GOT3 (cell line): ENCODE measurements around the gene FAM107B.

Experiments
- DNase-seq: peaks from one replicate; lab custom pipeline; 2025; ENCODE audit warnings: mixed read lengths; lab: John Stamatoyannopoulos, UW

The FAM107B gene

GRCh38 chr10:14776546-14776945 is 1.8 kb upstream of the FAM107B start:
- no peak for DNase-seq

- DNase-seq = no peak
Observed at GRCh38 chr10:14775656-14776055, 959 bp upstream of the FAM107B start.

GRCh38 chr10:14774214-14774580 is 500 bp downstream of the FAM107B start:
- no peak for DNase-seq

- no peak for DNase-seq
Observed at GRCh38 chr10:14773551-14774213, 1.0 kb downstream of the FAM107B start.

GRCh38 chr10:14772399-14772798 is 2.3 kb downstream of the FAM107B start:
- no peak for DNase-seq

GRCh38 chr10:14770927-14771326 is 3.8 kb downstream of the FAM107B start:
- DNase-seq = no peak

- DNase-seq = no peak
Observed at GRCh38 chr10:14761372-14761771, 13.3 kb downstream of the FAM107B start.

GRCh38 chr10:14758994-14759664 is 15.6 kb downstream of the FAM107B start:
- DNase-seq = no peak

GRCh38 chr10:14758451-14758850 is 16.2 kb downstream of the FAM107B start:
- no peak for DNase-seq

- no peak for DNase-seq
Observed at GRCh38 chr10:14757986-14758385, 16.7 kb downstream of the FAM107B start.

- DNase-seq = no peak
Observed at GRCh38 chr10:14757394-14757793, 17.3 kb downstream of the FAM107B start.

GRCh38 chr10:14753441-14753840 is 21.3 kb downstream of the FAM107B start:
- no peak for DNase-seq

- no peak for DNase-seq
Observed at GRCh38 chr10:14751921-14752320, 22.8 kb downstream of the FAM107B start.

GRCh38 chr10:14751014-14751896 is 23.4 kb downstream of the FAM107B start:
- no peak for DNase-seq

GRCh38 chr10:14749070-14749809 is 25.5 kb downstream of the FAM107B start:
- DNase-seq = no peak

- DNase-seq = no peak
Observed at GRCh38 chr10:14748441-14748840, 26.3 kb downstream of the FAM107B start.

- DNase-seq = no peak
Observed at GRCh38 chr10:14742815-14743214, 31.9 kb downstream of the FAM107B start.

- DNase-seq = no peak
Observed at GRCh38 chr10:14742382-14742781, 32.3 kb downstream of the FAM107B start.

- no peak for DNase-seq
Observed at GRCh38 chr10:14740684-14741247, 33.9 kb downstream of the FAM107B start.

GRCh38 chr10:14737808-14738545 is 36.7 kb downstream of the FAM107B start:
- no peak for DNase-seq

- no peak for DNase-seq
Observed at GRCh38 chr10:14736600-14737081, 38.1 kb downstream of the FAM107B start.
